MCF 10A (cell line): ENCODE data around the gene SETD3. TPM values are rescaled to one million over a fixed set of nuclear protein-coding genes. Genes with fewer than 3 reads are reported as not detected.

Source experiments
- BruUV-seq: library from RNA; stranded (reverse); fragments of 400-500 nt; replicated peaks from 2 replicates; lab custom pipeline; 2021; lab: Mats Ljungman, UMichigan
- CTCF ChIA-PET: fragments of 300-600 bp; sonication (Branson Sonifier 250); formaldehyde crosslinking; extraction: SDS; loops from one replicate; lab custom pipeline; 2021; ENCODE audit warnings: antibody characterized with exemption, inconsistent platforms; lab: Yijun Ruan, JAX
- POLR2A ChIA-PET: fragments of 300-600, 350-650 bp; sonication (Branson Sonifier 250); formaldehyde crosslinking; extraction: SDS; loops from one replicate; lab custom pipeline; 2020; ENCODE audit warnings: antibody characterized with exemption, inconsistent platforms; lab: Yijun Ruan, JAX
- DNase-seq: peaks from one replicate; pipeline ENCODE4 v3.0.0-alpha.2; 2018; ENCODE audit not compliant: unreplicated experiment
- H3K27ac Mint-ChIP-seq: one replicate; pipeline ENCODE4 v1.8.0; 2022; ENCODE audit warnings: mild to moderate bottlenecking, low read depth, mixed read lengths; ENCODE audit not compliant: unreplicated experiment
- H3K27me3 Mint-ChIP-seq: one replicate; pipeline ENCODE4 v1.8.0; 2022; ENCODE audit warnings: mixed read lengths; ENCODE audit not compliant: insufficient read depth, unreplicated experiment
- H3K36me3 Mint-ChIP-seq: one replicate; pipeline ENCODE4 v1.8.0; 2022; ENCODE audit warnings: mild to moderate bottlenecking, moderate library complexity, mixed read lengths; ENCODE audit not compliant: insufficient read depth, unreplicated experiment
- H3K4me1 Mint-ChIP-seq: one replicate; pipeline ENCODE4 v1.8.0; 2022; ENCODE audit warnings: mixed read lengths; ENCODE audit not compliant: insufficient read depth, unreplicated experiment
- H3K4me3 Mint-ChIP-seq: one replicate; pipeline ENCODE4 v1.8.0; 2022; ENCODE audit warnings: mild to moderate bottlenecking, moderate library complexity, mixed read lengths; ENCODE audit not compliant: unreplicated experiment
- H3K9me3 Mint-ChIP-seq: one replicate; pipeline ENCODE4 v1.8.0; 2022; ENCODE audit warnings: mixed read lengths; ENCODE audit not compliant: unreplicated experiment
- CTCF ChIP-seq: fragments of 200-600 bp; IDR thresholded peaks from one replicate; pipeline ENCODE4 v1.8.0; 2022; ENCODE audit warnings: antibody characterized with exemption, mild to moderate bottlenecking; ENCODE audit not compliant: unreplicated experiment
- intact Hi-C: fragments of 100-400 bp; cut with micrococcal nuclease; formaldehyde crosslinking; loops from 2 replicates; pipeline ENCODE4 v1.14.1; 2022
- total RNA-seq: library from RNA; stranded (reverse); gene quantifications from 2 replicates; pipeline ENCODE4 v1.2.3, GENCODE V29; 2022

The SETD3 gene
- total RNA-seq, 1 experiment from 2014 or later = 50.6 TPM

- ChIA-PET POLR2A (no interaction called here), CTCF (interaction anchor here (0.8 to 2.1 kb wide), 5 partner anchors 32 to 112 kb away, joined by 3 to 9 read pairs (median 4); no protein-coding TSS in a partner anchor)
- TF ChIP-seq CTCF = no peak
- no peak overlapping the region for H3K27ac Mint-ChIP-seq
- no peaks in the 10 kb centered on the region for H3K4me1 Mint-ChIP-seq
- H3K4me3 Mint-ChIP-seq = no peak overlapping the region
- no peaks in the 10 kb centered on the region for H3K27me3 Mint-ChIP-seq
- BruUV-seq = no TSS peak
- H3K36me3 Mint-ChIP-seq = peaks cover 20% of the 10 kb centered on the region
- no peak for DNase-seq
- intact Hi-C loops = no loop called here
- H3K9me3 Mint-ChIP-seq = no peaks in the 10 kb centered on the region
Measured at GRCh38 chr14:99516156-99516870, 35.7 kb upstream of the SETD3 start.

GRCh38 chr14:99515301-99516155 is 34.9 kb upstream of the SETD3 start:
- POLR2A ChIA-PET = no interaction called here
- H3K36me3 Mint-ChIP-seq = peaks cover 20% of the 10 kb centered on the region
- H3K27me3 Mint-ChIP-seq = no peaks in the 10 kb centered on the region
- no peak overlapping the region for H3K27ac Mint-ChIP-seq
- no TSS peak for BruUV-seq
- TF ChIP-seq CTCF = no peak
- no peaks in the 10 kb centered on the region for H3K4me1 Mint-ChIP-seq
- CTCF ChIA-PET = interaction anchor here (1.5 to 1.7 kb wide), 2 partner anchors 31 to 113 kb away, joined by 4 to 9 read pairs; no protein-coding TSS in a partner anchor
- no peak for DNase-seq
- H3K9me3 Mint-ChIP-seq = no peaks in the 10 kb centered on the region
- H3K4me3 Mint-ChIP-seq = no peak overlapping the region
- intact Hi-C loops = no loop called here

GRCh38 chr14:99514552-99515300 is 34.1 kb upstream of the SETD3 start:
- no peaks in the 10 kb centered on the region for H3K9me3 Mint-ChIP-seq
- CTCF ChIA-PET = interaction anchor here (0.9 to 1.7 kb wide), 2 partner anchors 114 to 115 kb away, joined by 3 to 9 read pairs; no protein-coding TSS in a partner anchor
- intact Hi-C loops = no loop called here
- H3K36me3 Mint-ChIP-seq = peaks cover 20% of the 10 kb centered on the region
- TF ChIP-seq CTCF = no peak
- no peaks in the 10 kb centered on the region for H3K4me1 Mint-ChIP-seq
- DNase-seq = no peak
- POLR2A ChIA-PET = no interaction called here
- H3K27ac Mint-ChIP-seq = no peak overlapping the region
- BruUV-seq = no TSS peak
- no peaks in the 10 kb centered on the region for H3K27me3 Mint-ChIP-seq
- H3K4me3 Mint-ChIP-seq = no peak overlapping the region
